Iris pigment epithelial cell (primary cell): ENCODE results near the gene SGSH.
A peak's percentile ranks its signal among the peaks of the same experiment; 100 is the strongest.
"Not testable (repeated sequence)": the region's sequence is repeated elsewhere in the genome, so short reads cannot be mapped to it uniquely, and the experiment has no call there.

ENCODE experiments used
- DNase-seq: peaks from one replicate; pipeline ENCODE4 v3.0.0-alpha.2; 2011; ENCODE audit warnings: low read depth

SGSH gene

GRCh38 chr17:80253631-80254395 is 33.7 kb upstream of the SGSH start:
- DNase-seq: no peak

GRCh38 chr17:80252871-80253270 is 32.7 kb upstream of the SGSH start:
- peak; percentile 14 for DNase-seq

GRCh38 chr17:80251966-80252365 is 31.8 kb upstream of the SGSH start:
- DNase-seq: no peak

- no peak for DNase-seq
These were observed 29.0 kb upstream of the SGSH start for GRCh38 chr17:80248894-80249710.

GRCh38 chr17:80248001-80248893 is 28.1 kb upstream of the SGSH start:
- no peak for DNase-seq

GRCh38 chr17:80247561-80247960 is 27.4 kb upstream of the SGSH start:
- no peak for DNase-seq

GRCh38 chr17:80246726-80247125 is 26.6 kb upstream of the SGSH start:
- DNase-seq: no peak

GRCh38 chr17:80246266-80246681 is 26.1 kb upstream of the SGSH start:
- DNase-seq: no peak

- DNase-seq: no peak
These were observed 25.6 kb upstream of the SGSH start for GRCh38 chr17:80245566-80246265.

- no peak for DNase-seq
These were observed 24.9 kb upstream of the SGSH start for GRCh38 chr17:80244871-80245509.

GRCh38 chr17:80244448-80244847 is 24.3 kb upstream of the SGSH start:
- DNase-seq: not testable (repeated sequence)

GRCh38 chr17:80243526-80244433 is 23.6 kb upstream of the SGSH start:
- DNase-seq: no peak

GRCh38 chr17:80242505-80242904 is 22.4 kb upstream of the SGSH start:
- DNase-seq: no peak

- no peak for DNase-seq
These were observed 17.3 kb upstream of the SGSH start for GRCh38 chr17:80237386-80237785.

GRCh38 chr17:80236911-80237310 is 16.8 kb upstream of the SGSH start:
- DNase-seq: no peak

GRCh38 chr17:80233202-80233601 is 13.1 kb upstream of the SGSH start:
- DNase-seq: no peak

GRCh38 chr17:80232438-80232837 is 12.3 kb upstream of the SGSH start:
- no peak for DNase-seq

- DNase-seq: no peak
These were observed 8.9 kb upstream of the SGSH start for GRCh38 chr17:80229011-80229410.

GRCh38 chr17:80228477-80228876 is 8.3 kb upstream of the SGSH start:
- no peak for DNase-seq

- DNase-seq: no peak
These were observed 7.5 kb upstream of the SGSH start for GRCh38 chr17:80227666-80228065.
